GM12878 (cell line): ENCODE results near the gene ERAL1. TPM values are rescaled to one million over a fixed set of nuclear protein-coding genes. Genes with fewer than 3 reads are reported as not detected.

Experiments
- ATAC-seq: fragments of 200-7000 bp; cut with Tn5 transposase; 3 replicates; pipeline ENCODE4 v1.9.1; 2020; ENCODE audit warnings: mild to moderate bottlenecking, moderate library complexity
- BruUV-seq: library from RNA; stranded (reverse); fragments of 400-500 nt; replicated peaks from 2 replicates; lab custom pipeline; 2021; lab: Mats Ljungman, UMichigan
- CTCF ChIA-PET: fragments of 300-600 bp; sonication (Branson Sonifier 250); formaldehyde crosslinking; extraction: SDS; loops from one replicate; lab custom pipeline; 2021; ENCODE audit warnings: inconsistent platforms; lab: Yijun Ruan, JAX
- POLR2A ChIA-PET: fragments of 350-600 bp; formaldehyde crosslinking; extraction: SDS; loops from one replicate; lab custom pipeline; 2021; ENCODE audit warnings: inconsistent platforms; lab: Charles Lee
- RAD21 ChIA-PET: fragments of 300-600 bp; sonication (Branson Sonifier 250); formaldehyde crosslinking; loops from one replicate; lab custom pipeline; 2023; ENCODE audit warnings: antibody characterized with exemption; ENCODE audit not compliant: unreplicated experiment; lab: Charles Lee
- SMC1A ChIA-PET: fragments of 300-600 bp; sonication (Branson Sonifier 250); formaldehyde crosslinking; loops from one replicate; lab custom pipeline; 2023; ENCODE audit not compliant: unreplicated experiment, uncharacterized antibody; lab: Charles Lee
- DNase-seq: peaks from one replicate; pipeline ENCODE4 v3.0.0-alpha.2; 2011; ENCODE audit warnings: low read depth, low spot score
- FAIRE-seq: peaks from 3 replicates; lab custom pipeline; 2011; peaks lifted over from hg19 to GRCh38; lab: Jason Lieb, UNC
- H2AFZ ChIP-seq: 2 replicates; pipeline ENCODE4 v1.6.0; 2011; ENCODE audit warnings: low read depth, low read length, control low read depth; ENCODE audit not compliant: control insufficient read depth
- H3K27ac ChIP-seq: 2 replicates; pipeline ENCODE4 v1.5.1; 2011; ENCODE audit warnings: control low read depth; ENCODE audit not compliant: control insufficient read depth, insufficient read depth
- H3K27me3 ChIP-seq, 2 experiments: replicated peaks in 1 of 2; 2 replicates each; pipeline versions ENCODE4 v1.6.0 to v1.6.1; 2011; ENCODE audit warnings: low read length in 1 of 2; ENCODE audit not compliant: control insufficient read depth in 2 of 2, insufficient read depth in 2 of 2
- H3K36me3 ChIP-seq, 2 experiments: 2 replicates each; pipeline ENCODE4 v1.5.1; 2011; ENCODE audit warnings: low read length in 1 of 2; ENCODE audit not compliant: control insufficient read depth in 2 of 2, insufficient read depth in 2 of 2
- H3K4me1 ChIP-seq: 2 replicates; pipeline ENCODE4 v1.6.1; 2011; ENCODE audit warnings: mild to moderate bottlenecking, low read length, moderate library complexity, mixed read lengths; ENCODE audit not compliant: control insufficient read depth, insufficient read depth
- H3K4me2 ChIP-seq: 2 replicates; pipeline ENCODE4 v1.6.0; 2011; ENCODE audit warnings: control low read depth; ENCODE audit not compliant: control insufficient read depth, insufficient read depth
- H3K4me3 ChIP-seq: fragments of 200-600 bp; sonication (generic); 2 replicates; pipeline ENCODE4 v1.5.1; 2016
- H3K79me2 ChIP-seq: 2 replicates; pipeline ENCODE4 v1.6.0; 2011; ENCODE audit warnings: low read length; ENCODE audit not compliant: control insufficient read depth, insufficient read depth
- H3K9ac ChIP-seq: 2 replicates; pipeline ENCODE4 v1.8.0; 2011; ENCODE audit warnings: low read length, control low read depth, mixed read lengths; ENCODE audit not compliant: control insufficient read depth, insufficient read depth
- H3K9me3 ChIP-seq: replicated peaks from 3 replicates; pipeline ENCODE4 v1.5.1; 2011; ENCODE audit warnings: mild to moderate bottlenecking, low read length; ENCODE audit not compliant: control insufficient read depth, insufficient read depth
- H4K20me1 ChIP-seq: 2 replicates; pipeline ENCODE4 v1.6.0; 2011; ENCODE audit not compliant: control insufficient read depth, insufficient read depth
- EED ChIP-seq: sonication (generic); IDR thresholded peaks from 2 replicates; pipeline ENCODE4 v1.6.1; 2016; ENCODE audit warnings: antibody characterized with exemption, low read depth
- GATAD2B ChIP-seq: fragments of 450-650 bp; conservative IDR thresholded peaks from 2 replicates; pipeline ENCODE4 v1.6.1; 2017; ENCODE audit warnings: low read depth, mild to moderate bottlenecking, moderate library complexity
- IKZF1 ChIP-seq: fragments of 450-650 bp; conservative IDR thresholded peaks from 2 replicates; pipeline ENCODE4 v1.6.1; 2017; ENCODE audit warnings: antibody characterized with exemption, mild to moderate bottlenecking
- IKZF2 ChIP-seq, 2 experiments: fragments of 450-650 bp; IDR thresholded peaks; 2 replicates each; pipeline ENCODE4 v1.6.1; 2017; ENCODE audit warnings: mild to moderate bottlenecking in 2 of 2, moderate library complexity in 2 of 2
- KAT2A ChIP-seq: conservative IDR thresholded peaks from 2 replicates; pipeline ENCODE4 v1.6.1; 2011; ENCODE audit warnings: low read depth, low read length; ENCODE audit not compliant: control insufficient read depth
- RELA ChIP-seq: fragments of 450-650 bp; IDR thresholded peaks from 2 replicates; pipeline ENCODE4 v1.8.0; 2014; ENCODE audit warnings: borderline replicate concordance; ENCODE audit not compliant: partially characterized antibody
- RUNX3 ChIP-seq: IDR thresholded peaks from 2 replicates; pipeline ENCODE4 v1.6.1; 2012; ENCODE audit warnings: low read length, inconsistent platforms
- WGBS: methylation state at CpG from one replicate; pipeline ENCODE4 v1.1.6; 2016; ENCODE audit warnings: low lambda C conversion rate; ENCODE audit not compliant: insufficient replicate concordance, insufficient coverage; ENCODE audit errors: missing lambda C conversion rate; 5-methylcytosine and 5-hydroxymethylcytosine counted together
- in situ Hi-C: fragments of 300-500 bp; cut with MboI; formaldehyde crosslinking; loops from 9 replicates; pipeline ENCODE4 v1.14.3; 2018; ENCODE audit warnings: mixed read lengths
- intact Hi-C: fragments of 100-400 bp; cut with micrococcal nuclease; formaldehyde crosslinking; loops from one replicate; pipeline ENCODE4 v1.14.2; 2022; ENCODE audit not compliant: unreplicated experiment
- polyA plus RNA-seq, 11 experiments: library from polyadenylated mRNA; depleted of rRNA in 4 of 11; unstranded in 6 of 11; stranded (reverse) in 5 of 11; fragments of >200 nt; fragmentation: Nextera tagmentation in 4 of 11; fragmentation: Illumina TruSeq in 1 of 11; extraction: Ambion mirVana in 4 of 11; extraction: Trizol in 1 of 11; gene quantifications; 1 replicate in 1 of 11; 2 replicates in 10 of 11; pipeline versions ENCODE4 v1.2.1 to v1.2.3, GENCODE V29; 2011 to 2016; ENCODE audit warnings: inconsistent platforms in 2 of 11, missing spikeins in 2 of 11, low read depth in 1 of 11
- total RNA-seq, 4 experiments: library from RNA; depleted of rRNA in 3 of 4; stranded (reverse); fragments of >200 nt in 3 of 4; fragmentation: Illumina TruSeq in 1 of 4; extraction: Trizol in 1 of 4; gene quantifications; 2 replicates each; pipeline versions ENCODE4 v1.2.1 to v1.2.3, GENCODE V29; 2013 to 2021
- TF ChIP-seq, protein P1 (sequence below): fragments of 450-650 bp; IDR thresholded peaks from 2 replicates; pipeline ENCODE4 v1.6.1; 2017; ENCODE audit warnings: mild to moderate bottlenecking, low read depth, inconsistent platforms; ENCODE audit not compliant: poor library complexity, severe bottlenecking
- TF ChIP-seq, protein P2 (sequence below): fragments of 450-650 bp; IDR thresholded peaks from 2 replicates; pipeline ENCODE4 v1.6.1; 2017; ENCODE audit warnings: low read depth, mild to moderate bottlenecking, moderate library complexity
- TF ChIP-seq, protein P3 (sequence below): fragments of 450-650 bp; IDR thresholded peaks from 2 replicates; pipeline ENCODE4 v1.6.1; 2016; ENCODE audit warnings: mild to moderate bottlenecking

The ERAL1 gene
- total and polyA plus RNA-seq, 10 of the 15 experiments (the other 5 are each of a cell fraction or from before 2014, with no cell fraction given), result 27.7 to 175 (median 104) TPM

DNA sequence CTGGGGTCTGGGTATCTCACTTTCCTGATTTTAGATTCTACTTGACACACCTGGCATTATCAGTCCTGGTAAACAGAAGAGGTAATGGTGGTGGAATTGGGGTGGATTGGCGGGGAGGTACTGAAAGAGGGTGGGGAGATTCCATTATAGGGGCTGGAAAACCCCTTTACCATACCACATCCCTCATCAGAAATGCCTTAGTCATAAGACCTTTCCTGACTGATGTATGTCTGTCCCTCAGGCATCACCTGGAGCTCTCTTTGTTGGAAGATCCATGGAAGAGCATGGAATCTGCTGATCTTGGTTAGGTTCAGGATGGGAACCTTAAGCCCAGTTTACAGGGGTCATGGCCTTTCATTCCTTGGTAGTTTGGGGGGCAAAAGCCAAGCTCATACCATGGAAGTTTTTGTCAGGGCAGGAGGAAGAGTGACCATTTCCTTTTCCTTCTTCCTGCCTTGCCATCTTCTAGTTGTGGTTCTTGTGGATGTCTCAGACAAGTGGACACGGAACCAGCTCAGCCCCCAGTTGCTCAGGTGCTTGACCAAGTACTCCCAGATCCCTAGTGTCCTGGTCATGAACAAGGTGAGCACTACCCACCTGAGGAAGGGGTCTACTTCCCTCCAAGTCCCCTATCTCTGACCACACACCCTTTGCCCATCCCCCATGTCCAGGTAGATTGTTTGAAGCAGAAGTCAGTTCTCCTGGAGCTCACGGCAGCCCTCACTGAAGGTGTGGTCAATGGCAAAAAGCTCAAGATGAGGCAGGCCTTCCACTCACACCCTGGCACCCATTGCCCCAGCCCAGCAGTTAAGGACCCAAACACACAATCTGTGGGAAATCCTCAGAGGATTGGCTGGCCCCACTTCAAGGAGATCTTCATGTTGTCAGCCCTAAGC is 3.3 kb downstream of the ERAL1 start:
- H3K4me1 ChIP-seq, result peaks cover 14% of the 10 kb centered on the region
- SMC1A ChIA-PET, result interaction anchor here (1.7 kb wide), 1 partner anchor 94 kb away, joined by 5 read pairs; no protein-coding TSS in a partner anchor
- in situ Hi-C loops (no loop called here), intact Hi-C loops (no loop called here)
- 0 out of 2 replicates have a peak overlapping the region, but pooled peaks have one; percentile 2 for H3K4me2 ChIP-seq
- H3K27ac ChIP-seq, result no peak overlapping the region; the same call in 1 of the 2 replicates
- TSS peak; percentile 44 for BruUV-seq
- H3K27me3 ChIP-seq, result no peaks in the 10 kb centered on the region
- no peaks in the 10 kb centered on the region for H3K9me3 ChIP-seq
- H2AFZ ChIP-seq, result no peak overlapping the region
- H4K20me1 ChIP-seq, result no peaks in the 10 kb centered on the region
- RAD21 ChIA-PET, result interaction anchor here (0.6 to 1.5 kb wide), 4 partner anchors 9 to 95 kb away, joined by 3 to 4 read pairs (median 3); no protein-coding TSS in a partner anchor
- H3K9ac ChIP-seq, result no peak overlapping the region
- WGBS, result 72% methylated on average over 3 of the region's 3 CpGs
- no peak overlapping the region for H3K4me3 ChIP-seq
- peaks cover 14% of the 10 kb centered on the region for H3K79me2 ChIP-seq
- TF ChIP-seq RUNX3 (peak; percentile 57), GATAD2B (no peak), RELA (peak; percentile 83), IKZF1 (peak; percentile 51; the same call in 1 of the 2 replicates), IKZF2 (IDR thresholded peaks at IDR 0.05) (peak in 1 of 2 experiments; percentile 47; a peak in 1 of 4 replicates), EED (peak; percentile 75), KAT2A (no peak)
- TF ChIP-seq, protein P1, sequence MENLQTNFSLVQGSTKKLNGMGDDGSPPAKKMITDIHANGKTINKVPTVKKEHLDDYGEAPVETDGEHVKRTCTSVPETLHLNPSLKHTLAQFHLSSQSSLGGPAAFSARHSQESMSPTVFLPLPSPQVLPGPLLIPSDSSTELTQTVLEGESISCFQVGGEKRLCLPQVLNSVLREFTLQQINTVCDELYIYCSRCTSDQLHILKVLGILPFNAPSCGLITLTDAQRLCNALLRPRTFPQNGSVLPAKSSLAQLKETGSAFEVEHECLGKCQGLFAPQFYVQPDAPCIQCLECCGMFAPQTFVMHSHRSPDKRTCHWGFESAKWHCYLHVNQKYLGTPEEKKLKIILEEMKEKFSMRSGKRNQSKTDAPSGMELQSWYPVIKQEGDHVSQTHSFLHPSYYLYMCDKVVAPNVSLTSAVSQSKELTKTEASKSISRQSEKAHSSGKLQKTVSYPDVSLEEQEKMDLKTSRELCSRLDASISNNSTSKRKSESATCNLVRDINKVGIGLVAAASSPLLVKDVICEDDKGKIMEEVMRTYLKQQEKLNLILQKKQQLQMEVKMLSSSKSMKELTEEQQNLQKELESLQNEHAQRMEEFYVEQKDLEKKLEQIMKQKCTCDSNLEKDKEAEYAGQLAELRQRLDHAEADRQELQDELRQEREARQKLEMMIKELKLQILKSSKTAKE, result no peak
- TF ChIP-seq, protein P2, sequence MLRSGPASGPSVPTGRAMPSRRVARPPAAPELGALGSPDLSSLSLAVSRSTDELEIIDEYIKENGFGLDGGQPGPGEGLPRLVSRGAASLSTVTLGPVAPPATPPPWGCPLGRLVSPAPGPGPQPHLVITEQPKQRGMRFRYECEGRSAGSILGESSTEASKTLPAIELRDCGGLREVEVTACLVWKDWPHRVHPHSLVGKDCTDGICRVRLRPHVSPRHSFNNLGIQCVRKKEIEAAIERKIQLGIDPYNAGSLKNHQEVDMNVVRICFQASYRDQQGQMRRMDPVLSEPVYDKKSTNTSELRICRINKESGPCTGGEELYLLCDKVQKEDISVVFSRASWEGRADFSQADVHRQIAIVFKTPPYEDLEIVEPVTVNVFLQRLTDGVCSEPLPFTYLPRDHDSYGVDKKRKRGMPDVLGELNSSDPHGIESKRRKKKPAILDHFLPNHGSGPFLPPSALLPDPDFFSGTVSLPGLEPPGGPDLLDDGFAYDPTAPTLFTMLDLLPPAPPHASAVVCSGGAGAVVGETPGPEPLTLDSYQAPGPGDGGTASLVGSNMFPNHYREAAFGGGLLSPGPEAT, result peak; percentile 50; the same call in 1 of the 2 replicates
- TF ChIP-seq, protein P3, sequence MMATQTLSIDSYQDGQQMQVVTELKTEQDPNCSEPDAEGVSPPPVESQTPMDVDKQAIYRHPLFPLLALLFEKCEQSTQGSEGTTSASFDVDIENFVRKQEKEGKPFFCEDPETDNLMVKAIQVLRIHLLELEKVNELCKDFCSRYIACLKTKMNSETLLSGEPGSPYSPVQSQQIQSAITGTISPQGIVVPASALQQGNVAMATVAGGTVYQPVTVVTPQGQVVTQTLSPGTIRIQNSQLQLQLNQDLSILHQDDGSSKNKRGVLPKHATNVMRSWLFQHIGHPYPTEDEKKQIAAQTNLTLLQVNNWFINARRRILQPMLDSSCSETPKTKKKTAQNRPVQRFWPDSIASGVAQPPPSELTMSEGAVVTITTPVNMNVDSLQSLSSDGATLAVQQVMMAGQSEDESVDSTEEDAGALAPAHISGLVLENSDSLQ, result 0 out of 2 replicates have a peak, but pooled peaks have one; percentile 8
- DNase-seq (no peak), FAIRE-seq (no peak), ATAC-seq (peak; percentile 12; the same call in 2 of the 3 replicates)
- H3K36me3 ChIP-seq, result peaks cover 10 to 16% of the 10 kb centered on the region in 2 experiments; a peak in 3 of 4 replicates
- CTCF ChIA-PET, result interaction anchor here (1.0 to 2.1 kb wide), 2 partner anchors 8 to 95 kb away, joined by 4 to 5 read pairs; no protein-coding TSS in a partner anchor
- POLR2A ChIA-PET, result interaction anchor here (1.0 to 1.5 kb wide), 6 partner anchors 13 to 38 kb away, joined by 3 to 15 read pairs (median 4); partner anchors contain the start of gene FAM222B
